Uterus (tissue), 4 donors: ENCODE measurements around the gene PPEF2. TPM values are rescaled to one million over a fixed set of nuclear protein-coding genes. Genes with fewer than 3 reads are reported as not detected.

Source experiments
- DNase-seq, 2 donors: peaks; one replicate each; pipeline ENCODE4 v3.0.0-alpha.2; 2019 to 2020
- H3K27ac ChIP-seq, 2 donors: fragments of 200-600 bp; sonication (generic); 1 replicate in 1 of 2; 2 replicates in 1 of 2; pipeline ENCODE4 v1.5.1; 2016 to 2018
- H3K27me3 ChIP-seq, 2 donors: fragments of 200-600 bp; sonication (generic); one replicate each; pipeline ENCODE4 v1.5.1; 2018 to 2019; ENCODE audit warnings: control low read depth in 1 of 2
- H3K36me3 ChIP-seq, 2 donors: fragments of 200-600 bp; sonication (generic); one replicate each; pipeline ENCODE4 v1.5.1; 2019; ENCODE audit warnings: control low read depth in 1 of 2
- H3K4me1 ChIP-seq, 2 donors: fragments of 200-600 bp; sonication (generic); one replicate each; pipeline ENCODE4 v1.5.1; 2018 to 2019; ENCODE audit warnings: control low read depth in 1 of 2
- H3K4me3 ChIP-seq, 2 donors: fragments of 200-600 bp; sonication (generic); 1 replicate in 1 of 2; 2 replicates in 1 of 2; pipeline ENCODE4 v1.5.1; 2018 to 2019; ENCODE audit warnings: mild to moderate bottlenecking in 1 of 2
- H3K9me3 ChIP-seq, 2 donors: fragments of 200-600 bp; sonication (generic); one replicate each; pipeline ENCODE4 v1.5.1; 2019; ENCODE audit warnings: control low read depth in 1 of 2
- POLR2A ChIP-seq, 2 donors: fragments of 450-650 bp; IDR thresholded peaks; one replicate each; pipeline ENCODE4 v1.6.1; 2016; ENCODE audit warnings: antibody characterized with exemption in 2 of 2, mild to moderate bottlenecking in 1 of 2, moderate library complexity in 1 of 2
- intact Hi-C: fragments of 100-400 bp; cut with DNase I; formaldehyde crosslinking; loops from one replicate; pipeline ENCODE4 v1.15.1; 2023; ENCODE audit warnings: low total_unique reads
- total RNA-seq, 4 donors: library from RNA; depleted of rRNA in 3 of 4; stranded (reverse); fragments of >200 nt in 3 of 4; gene quantifications; one replicate each; pipeline versions ENCODE4 v1.1.0 to v1.2.4, GENCODE V29; 2014 to 2023
- TF ChIP-seq, protein P1 (sequence below), 4 experiments: fragments of 200-600 bp in 2 of 4; fragments of 450-650 bp in 2 of 4; sonication (generic) in 2 of 4; IDR thresholded peaks; one replicate each; pipeline ENCODE4 v1.5.1; 2016 to 2019; ENCODE audit warnings: antibody characterized with exemption in 4 of 4, mild to moderate bottlenecking in 2 of 4, moderate library complexity in 1 of 4
- donor health status: DM: yes; HTN: yes; CAD: no.

PPEF2 gene
- total RNA-seq, 4 donors from 2014 or later: 0.09 TPM; not detected in 3

- Histone ChIP-seq H3K4me3 (no peak overlapping the region), H3K27ac (no peak overlapping the region), H3K9me3 (no peaks in the 10 kb centered on the region), H3K4me1 (no peaks in the 10 kb centered on the region), H3K27me3 (no peaks in the 10 kb centered on the region), H3K36me3 (no peaks in the 10 kb centered on the region)
- intact Hi-C loops: no loop called here
- DNase-seq: no peak
- TF ChIP-seq, protein P1, sequence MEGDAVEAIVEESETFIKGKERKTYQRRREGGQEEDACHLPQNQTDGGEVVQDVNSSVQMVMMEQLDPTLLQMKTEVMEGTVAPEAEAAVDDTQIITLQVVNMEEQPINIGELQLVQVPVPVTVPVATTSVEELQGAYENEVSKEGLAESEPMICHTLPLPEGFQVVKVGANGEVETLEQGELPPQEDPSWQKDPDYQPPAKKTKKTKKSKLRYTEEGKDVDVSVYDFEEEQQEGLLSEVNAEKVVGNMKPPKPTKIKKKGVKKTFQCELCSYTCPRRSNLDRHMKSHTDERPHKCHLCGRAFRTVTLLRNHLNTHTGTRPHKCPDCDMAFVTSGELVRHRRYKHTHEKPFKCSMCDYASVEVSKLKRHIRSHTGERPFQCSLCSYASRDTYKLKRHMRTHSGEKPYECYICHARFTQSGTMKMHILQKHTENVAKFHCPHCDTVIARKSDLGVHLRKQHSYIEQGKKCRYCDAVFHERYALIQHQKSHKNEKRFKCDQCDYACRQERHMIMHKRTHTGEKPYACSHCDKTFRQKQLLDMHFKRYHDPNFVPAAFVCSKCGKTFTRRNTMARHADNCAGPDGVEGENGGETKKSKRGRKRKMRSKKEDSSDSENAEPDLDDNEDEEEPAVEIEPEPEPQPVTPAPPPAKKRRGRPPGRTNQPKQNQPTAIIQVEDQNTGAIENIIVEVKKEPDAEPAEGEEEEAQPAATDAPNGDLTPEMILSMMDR (IDR thresholded peaks at IDR 0.05): peak in 2 of 4 experiments; percentile 13 to 17
- no peak for TF ChIP-seq POLR2A (IDR thresholded peaks at IDR 0.05)
Observed at GRCh38 chr4:75895744-75896314, 6.4 kb downstream of the PPEF2 start.

- Histone ChIP-seq H3K4me3 (no peak overlapping the region), H3K27me3 (no peaks in the 10 kb centered on the region), H3K36me3 (no peaks in the 10 kb centered on the region), H3K27ac (no peak overlapping the region), H3K9me3 (no peaks in the 10 kb centered on the region), H3K4me1 (no peaks in the 10 kb centered on the region)
- TF ChIP-seq POLR2A (IDR thresholded peaks at IDR 0.05): no peak
- TF ChIP-seq, protein P1 (IDR thresholded peaks at IDR 0.05): no peak
- no peak for DNase-seq
- intact Hi-C loops: no loop called here
Observed at GRCh38 chr4:75892508-75892907, 9.7 kb downstream of the PPEF2 start.

DNA sequence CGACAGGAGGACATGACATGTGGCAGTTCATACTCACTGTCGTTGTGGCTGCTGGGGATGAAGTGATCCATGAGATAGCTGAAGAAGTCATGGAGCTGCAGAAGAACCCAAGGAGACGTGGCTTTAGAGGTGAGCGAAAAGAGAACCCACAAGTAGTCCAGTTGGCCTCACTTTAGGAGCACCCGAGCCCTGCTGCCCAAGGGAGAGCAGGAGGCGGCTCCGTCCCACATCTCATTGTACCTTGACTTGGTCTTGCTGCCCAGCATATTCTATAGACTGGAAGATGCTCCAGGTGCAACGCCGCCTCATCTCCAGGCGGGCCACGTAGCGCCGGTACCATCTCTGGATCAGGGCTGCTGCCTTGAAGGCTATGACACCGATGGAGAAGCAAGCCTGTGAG lies 10.6 kb downstream of the PPEF2 start:
- intact Hi-C loops: no loop called here
- Histone ChIP-seq H3K27me3 (no peaks in the 10 kb centered on the region), H3K4me3 (no peak overlapping the region), H3K27ac (no peak overlapping the region), H3K4me1 (no peaks in the 10 kb centered on the region), H3K9me3 (no peaks in the 10 kb centered on the region), H3K36me3 (no peaks in the 10 kb centered on the region)
- no peak for TF ChIP-seq POLR2A (IDR thresholded peaks at IDR 0.05)
- TF ChIP-seq, protein P1 (IDR thresholded peaks at IDR 0.05): no peak
- no peak for DNase-seq

GRCh38 chr4:75889537-75890199 lies 12.6 kb downstream of the PPEF2 start:
- H3K27ac ChIP-seq: no peak overlapping the region
- intact Hi-C loops: no loop called here
- no peaks in the 10 kb centered on the region for H3K9me3 ChIP-seq
- TF ChIP-seq, protein P1 (IDR thresholded peaks at IDR 0.05): no peak
- no peak for TF ChIP-seq POLR2A (IDR thresholded peaks at IDR 0.05)
- no peak overlapping the region for H3K4me3 ChIP-seq
- H3K4me1 ChIP-seq: no peaks in the 10 kb centered on the region
- no peak for DNase-seq
- no peaks in the 10 kb centered on the region for H3K27me3 ChIP-seq
- no peaks in the 10 kb centered on the region for H3K36me3 ChIP-seq

GRCh38 chr4:75886104-75886503 lies 16.1 kb downstream of the PPEF2 start:
- DNase-seq: no peak
- intact Hi-C loops: no loop called here
- TF ChIP-seq, protein P1 (IDR thresholded peaks at IDR 0.05): no peak
- TF ChIP-seq POLR2A (IDR thresholded peaks at IDR 0.05): no peak

More at GRCh38 chr4:75886104-75886503, 16.1 kb downstream of the PPEF2 start:
- H3K27ac ChIP-seq: no peak overlapping the region
- H3K27me3 ChIP-seq: no peaks in the 10 kb centered on the region
- H3K36me3 ChIP-seq: no peaks in the 10 kb centered on the region
- H3K4me1 ChIP-seq: no peaks in the 10 kb centered on the region
- no peak overlapping the region for H3K4me3 ChIP-seq
- no peaks in the 10 kb centered on the region for H3K9me3 ChIP-seq
